Upper lobe of left lung (tissue), 6 donors: ENCODE results near the gene ZNF467. TPM values are rescaled to one million over a fixed set of nuclear protein-coding genes. Genes with fewer than 3 reads are reported as not detected.

Source experiments
- ATAC-seq, 2 donors: fragments of 200-7000 bp; cut with Tn5 transposase; one replicate each; pipeline ENCODE4 v1.9.1; 2022; ENCODE audit warnings: mild to moderate bottlenecking in 2 of 2, moderate library complexity in 2 of 2; ENCODE audit not compliant: low FRiP score in 2 of 2
- DNase-seq, 2 donors: peaks; one replicate each; pipeline ENCODE4 v3.0.0-alpha.2; 2019 to 2020
- H3K27ac ChIP-seq, 4 donors: fragments of 200-600 bp; sonication (generic); one replicate each; pipeline ENCODE4 v1.5.1; 2016 to 2019
- H3K27me3 ChIP-seq, 4 donors: fragments of 200-600 bp; sonication (generic); one replicate each; pipeline ENCODE4 v1.5.1; 2017 to 2019
- H3K36me3 ChIP-seq, 4 donors: fragments of 200-600 bp; sonication (generic); one replicate each; pipeline ENCODE4 v1.5.1; 2016 to 2019
- H3K4me1 ChIP-seq, 4 donors: fragments of 200-600 bp; sonication (generic); one replicate each; pipeline ENCODE4 v1.5.1; 2018 to 2019
- H3K4me3 ChIP-seq, 4 donors: fragments of 200-600 bp; sonication (generic); one replicate each; pipeline ENCODE4 v1.5.1; 2017 to 2019; ENCODE audit warnings: mild to moderate bottlenecking in 2 of 4, moderate library complexity in 1 of 4
- H3K9me3 ChIP-seq, 4 donors: fragments of 200-600 bp; sonication (generic); one replicate each; pipeline ENCODE4 v1.5.1; 2018 to 2019
- EP300 ChIP-seq, 4 donors: sonication (generic); formaldehyde crosslinking; IDR thresholded peaks; one replicate each; pipeline ENCODE4 v1.5.1; 2017; ENCODE audit warnings: antibody characterized with exemption in 4 of 4, control low read depth in 2 of 4
- POLR2A ChIP-seq, 4 donors: fragments of 450-650 bp; IDR thresholded peaks; one replicate each; pipeline ENCODE4 v1.5.1; 2016 to 2017; ENCODE audit warnings: antibody characterized with exemption in 4 of 4, mild to moderate bottlenecking in 2 of 4
- POLR2AphosphoS5 ChIP-seq, 2 donors: sonication (generic); formaldehyde crosslinking; IDR thresholded peaks; one replicate each; pipeline ENCODE4 v1.5.1; 2017; ENCODE audit warnings: antibody characterized with exemption in 2 of 2
- WGBS, 2 donors: methylation state at CpG; one replicate each; pipeline ENCODE4 v1.1.5; 2017 to 2018; 5-methylcytosine and 5-hydroxymethylcytosine counted together
- total RNA-seq, 6 donors: library from RNA; depleted of rRNA in 4 of 6; stranded (reverse); fragments of >200 nt in 4 of 6; gene quantifications; one replicate each; pipeline versions ENCODE4 v1.1.0 to v1.2.1, GENCODE V29; 2016 to 2021
- TF ChIP-seq, protein P1 (sequence below), 6 experiments: fragments of 450-650 bp in 4 of 6; fragments of 200-600 bp in 2 of 6; sonication (generic) in 2 of 6; IDR thresholded peaks; one replicate each; pipeline ENCODE4 v1.5.1; 2016 to 2019; ENCODE audit warnings: antibody characterized with exemption in 6 of 6
- donor health status: DM: no; HTN: no; CAD: no; lungs with moderate emphysema.
- donor health status: DM: no; HTN: yes; CAD: no; lungs with severe emphysema.

Gene ZNF467
- total RNA-seq, 6 donors from 2014 or later, result 8.2 to 41.2 (median 17.4) TPM

- Histone ChIP-seq H3K27me3 (no peaks in the 10 kb centered on the region), H3K36me3 (peaks cover 0 to 24% (median 9%) of the 10 kb centered on the region in 4 donors), H3K4me1 (peaks cover 2 to 7% (median 2%) of the 10 kb centered on the region in 4 donors), H3K9me3 (no peaks in the 10 kb centered on the region), H3K4me3 (no peak overlapping the region), H3K27ac (no peak overlapping the region)
- no peak for DNase-seq
- TF ChIP-seq EP300 (IDR thresholded peaks at IDR 0.05) (no peak), POLR2AphosphoS5 (IDR thresholded peaks at IDR 0.05) (no peak), POLR2A (IDR thresholded peaks at IDR 0.05) (no peak)
- TF ChIP-seq, protein P1, sequence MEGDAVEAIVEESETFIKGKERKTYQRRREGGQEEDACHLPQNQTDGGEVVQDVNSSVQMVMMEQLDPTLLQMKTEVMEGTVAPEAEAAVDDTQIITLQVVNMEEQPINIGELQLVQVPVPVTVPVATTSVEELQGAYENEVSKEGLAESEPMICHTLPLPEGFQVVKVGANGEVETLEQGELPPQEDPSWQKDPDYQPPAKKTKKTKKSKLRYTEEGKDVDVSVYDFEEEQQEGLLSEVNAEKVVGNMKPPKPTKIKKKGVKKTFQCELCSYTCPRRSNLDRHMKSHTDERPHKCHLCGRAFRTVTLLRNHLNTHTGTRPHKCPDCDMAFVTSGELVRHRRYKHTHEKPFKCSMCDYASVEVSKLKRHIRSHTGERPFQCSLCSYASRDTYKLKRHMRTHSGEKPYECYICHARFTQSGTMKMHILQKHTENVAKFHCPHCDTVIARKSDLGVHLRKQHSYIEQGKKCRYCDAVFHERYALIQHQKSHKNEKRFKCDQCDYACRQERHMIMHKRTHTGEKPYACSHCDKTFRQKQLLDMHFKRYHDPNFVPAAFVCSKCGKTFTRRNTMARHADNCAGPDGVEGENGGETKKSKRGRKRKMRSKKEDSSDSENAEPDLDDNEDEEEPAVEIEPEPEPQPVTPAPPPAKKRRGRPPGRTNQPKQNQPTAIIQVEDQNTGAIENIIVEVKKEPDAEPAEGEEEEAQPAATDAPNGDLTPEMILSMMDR (IDR thresholded peaks at IDR 0.05), result no peak
- 55 to 67% methylated on average over 13 of the region's 13 CpGs for WGBS, 2 donors
- no peak for ATAC-seq
Measured at GRCh38 chr7:149736478-149737360, 36.7 kb downstream of the ZNF467 start.

DNA sequence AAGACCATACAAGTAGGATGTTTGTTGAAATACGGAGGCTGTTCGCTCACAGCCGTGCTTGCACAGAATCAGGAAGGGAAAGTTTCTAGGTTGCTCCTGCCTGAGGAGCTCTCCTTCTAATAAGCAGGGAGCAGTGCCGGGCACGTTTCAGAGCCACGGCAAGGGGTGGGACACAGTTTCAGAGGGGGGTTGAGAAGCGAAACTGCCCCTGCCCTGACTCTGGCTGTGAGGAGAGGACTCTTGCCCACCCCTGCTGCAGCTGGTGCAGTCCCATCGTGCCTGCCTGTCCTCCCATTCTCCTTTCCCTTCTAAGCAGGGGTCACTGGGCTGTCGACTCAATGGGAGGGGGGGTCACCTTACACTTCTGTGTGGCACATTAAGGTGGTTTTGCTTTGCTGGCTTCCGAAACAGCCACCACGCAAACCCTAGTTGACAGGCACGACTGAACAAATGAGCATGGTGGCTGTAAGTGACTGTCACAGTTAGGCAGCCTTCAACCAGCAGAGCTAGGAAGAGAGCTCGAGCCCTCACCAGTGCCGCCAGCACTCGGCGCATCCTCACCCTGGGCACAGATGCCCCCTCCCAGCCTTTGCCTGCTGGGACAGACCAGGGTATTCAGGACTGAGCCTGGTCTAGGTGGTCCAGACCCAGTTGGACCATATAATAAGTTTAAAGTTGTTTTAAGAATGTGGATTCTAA, 37.5 kb downstream of the ZNF467 start:
- H3K27me3 ChIP-seq, result no peaks in the 10 kb centered on the region
- ATAC-seq (no peak), DNase-seq (no peak)
- TF ChIP-seq POLR2A (IDR thresholded peaks at IDR 0.05), result no peak
- TF ChIP-seq, protein P1 (IDR thresholded peaks at IDR 0.05), result no peak
- TF ChIP-seq EP300 (IDR thresholded peaks at IDR 0.05), result no peak
- no peak for TF ChIP-seq POLR2AphosphoS5 (IDR thresholded peaks at IDR 0.05)
- H3K36me3 ChIP-seq, result peaks cover 0 to 31% (median 13%) of the 10 kb centered on the region in 4 donors
- no peak overlapping the region for H3K27ac ChIP-seq
- no peak overlapping the region for H3K4me3 ChIP-seq
- H3K9me3 ChIP-seq, result no peaks in the 10 kb centered on the region
- WGBS, 2 donors, result 77% methylated on average over 6 to 15 of the region's 16 CpGs
- H3K4me1 ChIP-seq, result peaks cover 0 to 5% (median 0%) of the 10 kb centered on the region in 4 donors

GRCh38 chr7:149735181-149735602, 38.2 kb downstream of the ZNF467 start:
- H3K27ac ChIP-seq, result no peak overlapping the region
- no peak for DNase-seq
- ATAC-seq, result no peak
- no peak for TF ChIP-seq POLR2A (IDR thresholded peaks at IDR 0.05)
- no peaks in the 10 kb centered on the region for H3K27me3 ChIP-seq
- whole genome bisulfite sequencing, 2 donors, result 93 to 96% methylated on average over 2 to 6 of the region's 6 CpGs
- H3K9me3 ChIP-seq, result no peaks in the 10 kb centered on the region
- peaks cover 0 to 39% (median 16%) of the 10 kb centered on the region in 4 donors for H3K36me3 ChIP-seq
- no peak overlapping the region for H3K4me3 ChIP-seq
- H3K4me1 ChIP-seq, result peaks cover 0 to 5% (median 0%) of the 10 kb centered on the region in 4 donors

- H3K4me1 ChIP-seq, result peaks cover 0 to 5% (median 0%) of the 10 kb centered on the region in 4 donors
- H3K27ac ChIP-seq, result no peak overlapping the region
- DNase-seq (no peak), ATAC-seq (no peak)
- no peak overlapping the region for H3K4me3 ChIP-seq
- H3K36me3 ChIP-seq, result peaks cover 0 to 43% (median 19%) of the 10 kb centered on the region in 4 donors
- WGBS, 2 donors, result 57 to 66% methylated on average over 2 of the region's 2 CpGs
- TF ChIP-seq, protein P1 (IDR thresholded peaks at IDR 0.05), result no peak
- TF ChIP-seq POLR2AphosphoS5 (IDR thresholded peaks at IDR 0.05) (no peak), EP300 (IDR thresholded peaks at IDR 0.05) (no peak), POLR2A (IDR thresholded peaks at IDR 0.05) (no peak)
- H3K27me3 ChIP-seq, result no peaks in the 10 kb centered on the region
- no peaks in the 10 kb centered on the region for H3K9me3 ChIP-seq
Measured at GRCh38 chr7:149734791-149735075, 38.7 kb downstream of the ZNF467 start.
